Urothelium cell line (cell line): ENCODE results near the gene TAF10.

Source experiments
- DNase-seq: peaks from one replicate; pipeline ENCODE4 v3.0.0; 2011; ENCODE audit warnings: low spot score, mixed read lengths
- FAIRE-seq: peaks from 2 replicates; lab custom pipeline; 2011; peaks lifted over from hg19 to GRCh38; lab: Jason Lieb, UNC

Gene TAF10

DNA sequence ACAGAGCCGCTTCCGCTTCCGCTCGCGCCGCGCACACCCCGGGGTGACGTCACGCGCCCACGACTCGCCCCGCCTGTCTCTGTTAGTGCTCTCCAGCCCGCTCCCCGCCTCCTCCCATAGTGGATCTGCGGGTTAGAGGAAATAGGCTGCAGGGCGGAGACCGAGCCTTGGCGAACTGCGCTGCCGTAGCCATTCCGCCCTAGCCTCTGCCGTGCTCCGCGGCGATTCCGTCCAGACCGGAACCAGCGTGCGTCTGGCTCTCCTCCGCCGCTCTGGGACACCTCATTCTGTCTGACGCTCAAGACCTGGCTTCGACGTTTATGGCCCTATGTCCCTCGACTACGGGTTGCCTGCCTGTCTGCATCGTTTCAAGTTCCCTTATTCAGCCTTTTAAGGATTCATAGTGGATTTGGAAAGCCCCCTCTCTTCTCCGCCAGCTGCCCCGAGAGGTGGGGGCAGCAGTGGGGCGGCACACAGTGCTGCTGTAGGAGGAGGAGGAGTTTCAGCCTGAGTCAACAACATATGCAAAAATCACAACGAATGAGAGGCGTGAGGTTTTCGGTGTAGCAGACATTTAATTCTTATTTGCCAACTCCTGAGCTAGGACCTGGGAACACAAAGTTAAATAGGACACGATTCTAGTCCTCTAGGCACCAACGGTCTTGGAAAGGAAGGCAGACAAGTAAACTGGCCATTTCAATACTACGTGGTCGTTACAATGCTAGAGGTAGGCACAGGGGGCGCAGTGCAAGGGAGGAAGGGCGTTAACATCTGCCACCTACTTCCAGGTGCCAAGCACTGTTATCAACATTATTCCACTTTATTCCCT, at the start of gene TAF10:
TAF10 (minus strand) TSS at position 4 of the 829 bp plus-strand sequence. CDS start 27 bp downstream, outside the sequence.
- DNase-seq (peak; percentile 95), FAIRE-seq (peak; percentile 95)

- FAIRE-seq (no peak), DNase-seq (no peak)
Measured at GRCh38 chr11:6660712-6661111, 48.7 kb upstream of the TAF10 start.

- no peak for FAIRE-seq
Measured at GRCh38 chr11:6658647-6659046, 46.6 kb upstream of the TAF10 start.

DNA sequence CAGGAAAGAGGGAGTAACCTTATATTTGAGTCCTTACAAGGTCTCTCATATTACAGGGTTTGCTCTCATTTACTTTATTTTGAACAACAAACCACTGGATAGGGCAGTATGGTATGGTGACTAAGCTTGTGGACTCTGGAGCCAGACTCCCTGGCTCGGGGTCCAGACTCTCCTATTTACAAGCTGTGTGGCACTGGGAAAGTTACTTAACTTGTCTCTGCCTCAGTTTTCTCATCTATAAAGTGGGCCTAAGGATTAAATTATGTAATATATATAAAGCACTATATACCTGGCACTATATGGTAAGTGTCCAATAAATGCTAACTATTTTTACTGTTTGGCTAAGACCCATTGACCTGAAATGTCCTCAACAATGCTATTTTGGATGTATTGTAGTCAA, 45.3 kb upstream of the TAF10 start:
- no peak for DNase-seq
- FAIRE-seq: no peak

More at GRCh38 chr11:6658647-6659046, 46.6 kb upstream of the TAF10 start:
- no peak for DNase-seq

DNA sequence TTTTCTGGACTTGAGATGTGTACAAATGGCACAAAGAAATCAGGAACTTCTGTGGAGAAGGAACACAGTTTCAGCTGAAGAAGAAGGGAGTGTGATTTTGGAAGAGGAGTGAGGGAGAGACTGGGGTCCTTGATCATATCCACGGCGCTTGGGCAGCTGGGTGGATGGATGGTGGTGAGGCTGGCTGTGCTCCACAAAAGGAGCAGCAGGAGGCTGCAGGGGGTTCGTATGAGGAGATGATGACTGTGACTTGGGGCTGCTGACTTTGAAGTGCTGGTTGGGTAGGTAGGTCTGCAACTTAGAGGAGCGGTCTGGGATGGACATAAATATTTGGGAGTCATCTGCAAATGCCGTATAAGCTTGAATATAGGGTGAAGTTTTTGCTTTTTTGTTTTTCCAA, 44.9 kb upstream of the TAF10 start:
- FAIRE-seq (no peak), DNase-seq (no peak)

GRCh38 chr11:6656584-6656915, 44.5 kb upstream of the TAF10 start:
- FAIRE-seq: no peak

GRCh38 chr11:6655790-6656583, 44.0 kb upstream of the TAF10 start, which contains the start of gene DCHS1:
Gene DCHS1 (minus strand): TSS chr11:6655809. CDS start chr11:6641613, 14,196 bp downstream.
- FAIRE-seq (no peak), DNase-seq (peak; percentile 70)

More at GRCh38 chr11:6656584-6656915, 44.5 kb upstream of the TAF10 start:
- DNase-seq: no peak

GRCh38 chr11:6655020-6655789, 43.2 kb upstream of the TAF10 start:
- peak; percentile 40 for DNase-seq

GRCh38 chr11:6654281-6655019, 42.4 kb upstream of the TAF10 start:
- FAIRE-seq (no peak), DNase-seq (no peak)

More at GRCh38 chr11:6655020-6655789, 43.2 kb upstream of the TAF10 start:
- no peak for FAIRE-seq

- FAIRE-seq (no peak), DNase-seq (no peak)
Measured at GRCh38 chr11:6653656-6654055, 41.6 kb upstream of the TAF10 start.

DNA sequence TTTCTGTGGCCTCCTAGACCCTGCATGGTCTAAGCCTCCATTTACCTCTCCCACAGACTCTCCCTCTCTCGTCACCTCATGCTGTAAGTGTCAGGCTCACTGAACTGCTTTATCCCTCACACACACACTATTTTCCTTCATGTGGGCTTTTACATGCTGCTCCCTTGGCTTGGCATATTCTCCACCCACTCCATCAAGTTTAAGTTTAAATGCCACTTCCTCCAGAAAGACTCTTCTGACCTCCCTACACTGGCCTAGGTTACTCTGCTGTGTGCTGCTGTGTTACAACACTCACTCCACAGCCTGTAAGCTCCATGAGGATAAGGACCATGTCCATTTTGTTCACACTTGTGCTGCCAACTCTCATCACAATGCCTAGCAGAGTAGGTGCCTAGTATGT, 41.1 kb upstream of the TAF10 start:
- FAIRE-seq (peak; percentile 17), DNase-seq (no peak)

- no peak for FAIRE-seq
- DNase-seq: no peak
Measured at GRCh38 chr11:6652182-6652581, 40.2 kb upstream of the TAF10 start.

- no peak for FAIRE-seq
- DNase-seq: peak; percentile 35
Measured at GRCh38 chr11:6650980-6651379, 39.0 kb upstream of the TAF10 start.

GRCh38 chr11:6650104-6650503, 38.1 kb upstream of the TAF10 start:
- FAIRE-seq: no peak
- no peak for DNase-seq

GRCh38 chr11:6648501-6648900, 36.5 kb upstream of the TAF10 start:
- DNase-seq (no peak), FAIRE-seq (no peak)

GRCh38 chr11:6647836-6648235, 35.8 kb upstream of the TAF10 start:
- FAIRE-seq (no peak), DNase-seq (no peak)

DNA sequence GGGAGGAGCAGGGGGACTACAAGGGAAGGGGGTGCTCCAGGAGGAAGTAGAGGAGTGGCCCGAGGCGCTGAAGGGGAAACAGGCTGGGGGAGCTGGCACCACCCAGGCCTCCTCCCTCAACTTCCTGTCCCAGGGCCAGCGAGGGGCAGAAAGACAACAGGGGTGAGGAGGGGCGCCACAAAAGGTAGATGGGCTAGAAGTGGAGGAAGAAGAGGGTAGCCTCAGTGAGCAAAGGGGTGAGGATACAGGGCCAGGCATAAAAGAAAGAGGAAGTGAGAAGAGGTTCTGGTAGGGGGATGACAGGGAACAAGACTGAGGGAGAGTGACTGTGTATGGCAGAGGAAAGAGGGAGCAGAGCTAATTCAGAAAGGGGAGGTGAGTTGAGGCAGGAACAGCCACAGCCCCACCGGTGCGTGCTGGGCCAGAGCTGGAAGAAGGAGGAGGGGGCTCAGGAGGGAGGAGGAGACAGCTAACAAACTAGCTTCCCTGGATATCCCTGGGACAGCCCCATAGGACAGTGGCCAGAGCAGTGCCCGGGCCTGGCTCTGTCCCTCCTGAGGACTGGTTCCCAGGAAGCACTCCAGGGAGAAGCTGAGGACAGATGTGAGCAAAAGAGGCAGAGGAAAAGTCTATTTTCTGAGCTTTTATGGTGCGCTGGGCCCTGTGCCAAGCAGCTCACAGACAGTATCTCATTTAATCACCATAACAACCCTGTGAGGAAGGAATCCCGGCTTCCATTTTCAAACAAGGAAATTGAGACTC, 35.1 kb upstream of the TAF10 start:
- DNase-seq: no peak
- FAIRE-seq: no peak

- DNase-seq (no peak), FAIRE-seq (no peak)
Measured at GRCh38 chr11:6646576-6646917, 34.5 kb upstream of the TAF10 start.

DNA sequence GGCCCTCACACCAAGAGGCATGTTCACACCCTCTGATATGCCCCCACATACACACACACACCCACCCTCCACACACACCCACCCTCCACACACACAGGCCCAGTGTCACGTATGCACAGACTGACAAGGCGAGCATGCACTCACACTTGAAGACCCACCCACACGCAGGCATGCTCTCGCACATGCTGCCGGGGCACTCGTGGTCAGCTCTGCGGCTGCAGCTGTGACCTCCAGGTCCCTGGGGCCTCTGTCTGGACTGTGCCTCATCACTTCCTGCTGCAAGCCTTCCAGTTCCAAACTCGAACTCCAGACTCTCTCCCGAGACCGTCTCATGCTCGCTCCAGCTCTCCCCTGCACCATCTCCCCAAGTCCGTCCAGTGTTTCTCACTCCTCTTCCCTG, 34.1 kb upstream of the TAF10 start:
- no peak for FAIRE-seq
- no peak for DNase-seq

- no peak for DNase-seq
- FAIRE-seq: no peak
Measured at GRCh38 chr11:6642957-6643356, 30.9 kb upstream of the TAF10 start.
